ENCODE results near the gene CEACAM1. TPM values are rescaled to one million over a fixed set of nuclear protein-coding genes. Genes with fewer than 3 reads are reported as not detected.

CEACAM1 gene
- total and polyA plus RNA-seq, 2 experiments from 2014 or later, result 0.63 to 3.0 TPM

- no peak for TF ChIP-seq ZNF462 (CRISPR knock-in tag; IDR thresholded peaks at IDR 0.05)
- no peak for TF ChIP-seq EZH2phosphoT487 (IDR thresholded peaks at IDR 0.05; ENCODE audit: unreplicated experiment)
- TF ChIP-seq ZNF114 (CRISPR knock-in tag; IDR thresholded peaks at IDR 0.05), result no peak
- no peak for TF ChIP-seq ZNF331 (CRISPR knock-in tag; IDR thresholded peaks at IDR 0.05; ENCODE audit: low read depth)
- no peak for TF ChIP-seq EZH2 (IDR thresholded peaks at IDR 0.05; ENCODE audit: low read depth, unreplicated experiment)
- TF ChIP-seq NANOG (IDR thresholded peaks at IDR 0.05; ENCODE audit: borderline replicate concordance), result no peak
These were observed 61.6 kb downstream of the CEACAM1 start (continued) for GRCh38 chr19:42466521-42467182.

- no peak overlapping the region for H3K27ac Mint-ChIP-seq
- H3K4me1 Mint-ChIP-seq, result peaks cover 23% of the 10 kb centered on the region
- H4K20me1 ChIP-seq (replicated peaks; ENCODE audit: insufficient read depth), result no peaks in the 10 kb centered on the region
- H3K9me3 Mint-ChIP-seq, result no peaks in the 10 kb centered on the region
- H2AFZ ChIP-seq, result peak overlapping the region; percentile 56; the same call in 1 of the 2 replicates
- peaks cover 11% of the 10 kb centered on the region for H3K27me3 Mint-ChIP-seq (ENCODE audit: insufficient read depth, low read depth, poor library complexity)
- no peaks in the 10 kb centered on the region for H3K9me2 ChIP-seq (ENCODE audit: insufficient read depth)
- H3F3A ChIP-seq (replicated peaks; ENCODE audit: low read depth), result no peaks in the 10 kb centered on the region
- no peaks in the 10 kb centered on the region for H3K36me3 Mint-ChIP-seq (ENCODE audit: low read depth)
- H3K4me3 ChIP-seq, result no peak overlapping the region
- no peak overlapping the region for H3K4me3 Mint-ChIP-seq
- peak; percentile 55 for ATAC-seq
- H3K4me1 ChIP-seq (ENCODE audit: insufficient read depth), result peaks cover 12% of the 10 kb centered on the region
- H3K4me2 ChIP-seq, result no peak overlapping the region
- no peaks in the 10 kb centered on the region for H3K27me3 ChIP-seq (ENCODE audit: insufficient read depth)
- no peak overlapping the region for H3K27ac ChIP-seq (ENCODE audit: low read depth)
- no peaks in the 10 kb centered on the region for H3K79me2 ChIP-seq (replicated peaks; ENCODE audit: insufficient read depth)
- TF ChIP-seq CTCF (conservative IDR thresholded peaks at IDR 0.05; ENCODE audit: low read depth in 2 of 2) (peak in 1 of 2 experiments; percentile 26; a peak in 2 of 4 replicates), EZH2phosphoT487 (IDR thresholded peaks at IDR 0.05; ENCODE audit: unreplicated experiment) (no peak)
- no peak for DNase-seq (ENCODE audit: low spot score)
- H3K36me3 ChIP-seq (ENCODE audit: insufficient read depth), result no peaks in the 10 kb centered on the region
These were observed 62.4 kb downstream of the CEACAM1 start for GRCh38 chr19:42465827-42466280.

All from GM23338 (cell line).